Measurements from ENCODE around the gene SEM1.

DNA sequence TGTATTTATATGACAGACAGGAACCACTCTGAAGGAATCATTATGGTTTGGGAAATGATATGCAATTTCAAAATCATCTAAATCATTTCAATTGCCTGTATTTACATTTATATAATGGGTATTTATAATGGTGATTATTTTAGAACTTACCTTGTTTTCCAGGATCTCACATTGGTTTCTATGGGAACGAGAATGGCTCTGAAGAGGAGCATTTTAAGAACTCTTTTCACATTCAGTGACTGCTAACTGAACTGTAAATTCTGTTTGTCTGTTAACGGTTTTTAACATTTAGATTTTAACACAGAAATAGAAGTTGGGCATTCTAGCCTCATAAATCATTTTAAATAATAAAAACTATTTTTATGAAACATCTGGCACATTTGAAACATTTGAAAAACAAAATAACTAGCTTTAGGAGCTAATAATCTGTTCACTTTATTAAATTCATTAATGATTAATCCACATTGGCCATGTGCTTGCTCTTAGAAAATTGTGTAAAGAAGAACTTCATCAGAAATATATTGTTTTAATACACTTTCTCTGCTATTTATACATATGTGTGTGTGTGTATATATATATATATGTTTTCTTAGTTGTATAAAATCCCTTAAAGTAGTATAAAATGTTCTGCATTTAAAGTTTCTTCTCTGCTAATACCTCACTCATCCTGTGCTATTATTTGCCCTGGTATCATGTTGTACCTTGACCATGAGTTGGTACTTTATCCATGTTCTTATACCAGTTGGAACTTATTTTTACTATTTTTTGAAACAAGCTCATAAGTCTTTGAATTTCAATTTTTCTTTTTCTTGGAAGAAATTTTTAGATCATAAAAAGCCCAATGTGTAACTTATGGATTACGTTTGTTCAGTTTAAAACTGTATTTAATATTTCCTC, 8.7 kb upstream of the SEM1 start:
- TF ChIP-seq, protein P1, sequence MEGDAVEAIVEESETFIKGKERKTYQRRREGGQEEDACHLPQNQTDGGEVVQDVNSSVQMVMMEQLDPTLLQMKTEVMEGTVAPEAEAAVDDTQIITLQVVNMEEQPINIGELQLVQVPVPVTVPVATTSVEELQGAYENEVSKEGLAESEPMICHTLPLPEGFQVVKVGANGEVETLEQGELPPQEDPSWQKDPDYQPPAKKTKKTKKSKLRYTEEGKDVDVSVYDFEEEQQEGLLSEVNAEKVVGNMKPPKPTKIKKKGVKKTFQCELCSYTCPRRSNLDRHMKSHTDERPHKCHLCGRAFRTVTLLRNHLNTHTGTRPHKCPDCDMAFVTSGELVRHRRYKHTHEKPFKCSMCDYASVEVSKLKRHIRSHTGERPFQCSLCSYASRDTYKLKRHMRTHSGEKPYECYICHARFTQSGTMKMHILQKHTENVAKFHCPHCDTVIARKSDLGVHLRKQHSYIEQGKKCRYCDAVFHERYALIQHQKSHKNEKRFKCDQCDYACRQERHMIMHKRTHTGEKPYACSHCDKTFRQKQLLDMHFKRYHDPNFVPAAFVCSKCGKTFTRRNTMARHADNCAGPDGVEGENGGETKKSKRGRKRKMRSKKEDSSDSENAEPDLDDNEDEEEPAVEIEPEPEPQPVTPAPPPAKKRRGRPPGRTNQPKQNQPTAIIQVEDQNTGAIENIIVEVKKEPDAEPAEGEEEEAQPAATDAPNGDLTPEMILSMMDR (IDR thresholded peaks at IDR 0.05), result no peak
- TF ChIP-seq POLR2A (IDR thresholded peaks at IDR 0.05), result no peak

Data from testis (tissue), 2 donors.